ENCODE results near the gene LRBA.

GRCh38 chr4:150801833-150802232 lies 213.3 kb downstream of the LRBA start:
- TF ChIP-seq CTCF (IDR thresholded peaks at IDR 0.05; ENCODE audit: low read length) = no peak
- no peak for TF ChIP-seq EZH2 (optimal IDR thresholded peaks at IDR 0.05; ENCODE audit: low read depth, low read length)
- no peak for TF ChIP-seq EZH2phosphoT487 (IDR thresholded peaks at IDR 0.05; ENCODE audit: low read length)

Measured in MM.1S (cell line).